Panc1 (cell line): ENCODE measurements around the gene TRIP4. TPM values are rescaled to one million over a fixed set of nuclear protein-coding genes. Genes with fewer than 3 reads are reported as not detected.

Source experiments
- ATAC-seq: fragments of 200-7000 bp; cut with Tn5 transposase; 2 replicates; pipeline ENCODE4 v1.9.1; 2020; ENCODE audit warnings: mild to moderate bottlenecking, moderate library complexity
- BruUV-seq: library from RNA; stranded (reverse); fragments of 400-500 nt; replicated peaks from 2 replicates; lab custom pipeline; 2021; lab: Mats Ljungman, UMichigan
- CTCF ChIA-PET: fragments of 300-600 bp; sonication (Branson Sonifier 250); formaldehyde crosslinking; loops from one replicate; lab custom pipeline; 2022; ENCODE audit warnings: antibody characterized with exemption; lab: Charles Lee
- POLR2A ChIA-PET: fragments of 300-600 bp; sonication (Branson Sonifier 250); formaldehyde crosslinking; loops from one replicate; lab custom pipeline; 2022; ENCODE audit warnings: antibody characterized with exemption; lab: Charles Lee
- DNase-seq: peaks from one replicate; pipeline ENCODE4 v3.0.0-alpha.2; 2010; ENCODE audit warnings: low read depth, low spot score
- H3K27ac ChIP-seq: 2 replicates; pipeline ENCODE4 v1.5.1; 2011; ENCODE audit warnings: mild to moderate bottlenecking, low read length, inconsistent platforms
- H3K27me3 ChIP-seq: fragments of 200-500 bp; sonication (Bioruptor generic); 2 replicates; pipeline ENCODE4 v1.6.0; 2014; ENCODE audit warnings: low read length, inconsistent platforms; ENCODE audit not compliant: control insufficient read depth, insufficient read depth
- H3K36me3 ChIP-seq: fragments of 200-500 bp; sonication (Bioruptor generic); 2 replicates; pipeline ENCODE4 v1.5.1; 2014; ENCODE audit warnings: inconsistent platforms, mild to moderate bottlenecking, low read length, moderate library complexity; ENCODE audit not compliant: control insufficient read depth, insufficient read depth
- H3K4me1 ChIP-seq: 2 replicates; pipeline ENCODE4 v1.5.1; 2011; ENCODE audit warnings: inconsistent platforms, mild to moderate bottlenecking, low read length, moderate library complexity; ENCODE audit not compliant: control insufficient read depth, insufficient read depth
- H3K4me3 ChIP-seq, 2 experiments: 2 replicates each; pipeline ENCODE4 v1.5.1; 2011 to 2012; ENCODE audit warnings: low read depth in 2 of 2, low read length in 2 of 2, mild to moderate bottlenecking in 2 of 2, inconsistent platforms in 1 of 2, moderate library complexity in 1 of 2
- H3K9me3 ChIP-seq: fragments of 200-500 bp; sonication (Bioruptor generic); 2 replicates; pipeline ENCODE4 v1.5.1; 2014; ENCODE audit warnings: low read depth, mild to moderate bottlenecking, inconsistent platforms, low read length, moderate library complexity; ENCODE audit not compliant: control insufficient read depth, insufficient read depth
- CTCF ChIP-seq: fragments of 450-650 bp; IDR thresholded peaks from 2 replicates; pipeline ENCODE4 v1.5.1; 2017; ENCODE audit warnings: mild to moderate bottlenecking
- POLR2AphosphoS5 ChIP-seq: IDR thresholded peaks from 2 replicates; pipeline ENCODE4 v1.6.1; 2012; ENCODE audit warnings: mild to moderate bottlenecking, low read depth, low read length, moderate library complexity
- REST ChIP-seq, 2 experiments: IDR thresholded peaks; 2 replicates each; pipeline ENCODE4 v1.6.1; 2011 to 2012; ENCODE audit warnings: low read depth in 2 of 2, control low read depth in 1 of 2, low read length in 1 of 2, mild to moderate bottlenecking in 1 of 2, moderate library complexity in 1 of 2; ENCODE audit not compliant: insufficient read depth in 1 of 2
- SIN3A ChIP-seq: IDR thresholded peaks from 2 replicates; pipeline ENCODE4 v1.6.1; 2012; ENCODE audit warnings: low read depth, mild to moderate bottlenecking, low read length, moderate library complexity, borderline replicate concordance; ENCODE audit not compliant: insufficient read depth
- TCF7L2 ChIP-seq: IDR thresholded peaks from 2 replicates; pipeline ENCODE4 v1.6.1; 2011; ENCODE audit warnings: mild to moderate bottlenecking, low read depth, low read length, inconsistent platforms
- in situ Hi-C: cut with HindIII; loops from 2 replicates; pipeline ENCODE4 v1.10.0; 2016; ENCODE audit warnings: low sequenced_read_pairs, low pct_unique_long_range_greater_than_20kb
- intact Hi-C: fragments of 100-400 bp; cut with micrococcal nuclease; formaldehyde crosslinking; loops from one replicate; pipeline ENCODE4 v1.10.0; 2022; ENCODE audit not compliant: unreplicated experiment
- total RNA-seq: library from RNA; stranded (reverse); gene quantifications from one replicate; pipeline ENCODE4 v1.2.1, GENCODE V29; 2021; ENCODE audit not compliant: unreplicated experiment

Gene TRIP4
- total RNA-seq, 1 experiment from 2014 or later, result 42.8 TPM

- H3K36me3 ChIP-seq, result no peaks in the 10 kb centered on the region
- TF ChIP-seq CTCF (no peak), SIN3A (no peak), TCF7L2 (no peak), POLR2AphosphoS5 (no peak), REST (IDR thresholded peaks at IDR 0.05; ENCODE audit: insufficient read depth in 1 of 2, low read depth in 2 of 2, low read length in 1 of 2) (no peak)
- DNase-seq, result no peak
- no peaks in the 10 kb centered on the region for H3K27me3 ChIP-seq
- no peak overlapping the region for H3K4me3 ChIP-seq
- ChIA-PET CTCF (no interaction called here), POLR2A (interaction anchor here (0.6 kb wide), 1 partner anchor 36 kb away, joined by 3 read pairs; no protein-coding TSS in a partner anchor)
- intact Hi-C loops (no loop called here), in situ Hi-C loops (no loop called here)
- no TSS peak for BruUV-seq
- H3K4me1 ChIP-seq, result peaks cover 8% of the 10 kb centered on the region; the same call in 1 of the 2 replicates
- ATAC-seq, result no peak
- no peak overlapping the region for H3K27ac ChIP-seq
- no peaks in the 10 kb centered on the region for H3K9me3 ChIP-seq
Observed at GRCh38 chr15:64348455-64348854, 39.2 kb upstream of the TRIP4 start.

GRCh38 chr15:64349375-64349774, 38.3 kb upstream of the TRIP4 start:
- CTCF ChIA-PET, result interaction anchor here (0.7 kb wide), 1 partner anchor 8 kb away, joined by 8 read pairs; no protein-coding TSS in a partner anchor
- no peaks in the 10 kb centered on the region for H3K9me3 ChIP-seq
- in situ Hi-C loops, result no loop called here

More at GRCh38 chr15:64349375-64349774, 38.3 kb upstream of the TRIP4 start:
- intact Hi-C loops, result no loop called here
- TF ChIP-seq POLR2AphosphoS5 (no peak), TCF7L2 (no peak), SIN3A (no peak), REST (IDR thresholded peaks at IDR 0.05; ENCODE audit: insufficient read depth in 1 of 2, low read depth in 2 of 2, low read length in 1 of 2) (no peak), CTCF (no peak)
- H3K27ac ChIP-seq, result no peak overlapping the region
- peaks cover 8% of the 10 kb centered on the region; the same call in 1 of the 2 replicates for H3K4me1 ChIP-seq
- DNase-seq (no peak), ATAC-seq (no peak)
- no peak overlapping the region for H3K4me3 ChIP-seq
- POLR2A ChIA-PET, result interaction anchor here (0.6 kb wide), 1 partner anchor 86 kb away, joined by 9 read pairs; no protein-coding TSS in a partner anchor
- H3K36me3 ChIP-seq, result no peaks in the 10 kb centered on the region
- BruUV-seq, result no TSS peak
- H3K27me3 ChIP-seq, result no peaks in the 10 kb centered on the region
